Motor neuron (in vitro differentiated cells): ENCODE results near the gene PPP1R8. TPM values are rescaled to one million over a fixed set of nuclear protein-coding genes. Genes with fewer than 3 reads are reported as not detected.
"Not testable (repeated sequence)": the region's sequence is repeated elsewhere in the genome, so short reads cannot be mapped to it uniquely, and the experiment has no call there.

Experiments used
- ATAC-seq, 8 experiments: fragments of 200-7000 bp; cut with Tn5 transposase; replicated peaks in 6 of 8; 2 replicates each; pipeline ENCODE4 v1.8.0; 2021; ENCODE audit warnings: mild to moderate bottlenecking in 8 of 8, moderate library complexity in 8 of 8
- H3K27ac ChIP-seq, 2 donors: fragments of 250-450 bp; sonication (Bioruptor Pico); 2 replicates each; pipeline ENCODE4 v1.9.0; 2021; ENCODE audit warnings: antibody characterized with exemption in 2 of 2, mild to moderate bottlenecking in 2 of 2, moderate library complexity in 1 of 2
- H3K4me1 ChIP-seq, 2 donors: fragments of 250-450 bp; sonication (Bioruptor Pico); replicated peaks in 1 of 2; 2 replicates each; pipeline ENCODE4 v1.6.1; 2021; ENCODE audit warnings: antibody characterized with exemption in 2 of 2, mild to moderate bottlenecking in 2 of 2, moderate library complexity in 1 of 2
- H3K4me3 ChIP-seq, 5 donors: fragments of 250-450 bp; sonication (Bioruptor Pico); 2 replicates each; pipeline ENCODE4 v1.9.0; 2021; ENCODE audit warnings: antibody characterized with exemption in 5 of 5, mild to moderate bottlenecking in 5 of 5, moderate library complexity in 4 of 5
- WGBS, 10 experiments: fragments of 450-650 bp; shearing (Covaris generic); methylation state at CpG; one replicate each; pipeline ENCODE4 v1.0.0; 2022; 5-methylcytosine and 5-hydroxymethylcytosine counted together
- in situ Hi-C, 9 experiments: fragments of 400-800 bp; cut with MboI; loops; one replicate each; pipeline ENCODE4 v1.15.0; 2021; ENCODE audit warnings: low sequenced_read_pairs in 9 of 9, low pct_unique_long_range_greater_than_20kb in 2 of 9; ENCODE audit not compliant: unreplicated experiment in 9 of 9
- total RNA-seq, 8 experiments: library from RNA; unstranded; fragments of 300-600 nt; gene quantifications; 2 replicates each; pipeline versions ENCODE4 v1.2.3 to v1.2.4, GENCODE V29; 2022

The PPP1R8 gene
- total RNA-seq, 8 experiments from 2014 or later, result 35.5 to 86.4 (median 54.6) TPM

DNA sequence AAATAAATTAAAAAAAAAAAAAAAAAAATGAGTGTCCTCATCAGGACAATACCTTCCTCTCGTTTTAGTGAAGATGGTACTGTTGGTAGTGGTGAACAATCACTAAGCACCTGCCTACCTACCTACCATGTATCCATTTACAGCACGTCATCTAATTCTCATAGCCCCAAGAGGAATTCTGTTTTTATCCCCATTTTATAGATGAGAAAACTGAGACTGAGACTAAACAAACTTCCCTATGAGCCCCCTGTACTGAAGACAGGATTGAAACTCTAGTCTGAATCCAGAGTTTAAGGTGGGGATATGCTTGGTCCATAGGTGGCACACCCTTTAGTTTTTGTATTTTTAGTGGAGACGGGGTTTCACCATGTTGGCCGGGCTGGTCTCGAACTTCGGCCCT is 24.5 kb downstream of the PPP1R8 start:
- WGBS, 10 experiments, result 0 to 100% (median 97%) methylated on average over 1 to 5 of the region's 6 CpGs; no CpG with 5 or more reads in 2 of the 10 experiments
- in situ Hi-C loops, result loop anchor here in 1 of 9 experiments (25.0 kb wide), 1 partner anchor 107 kb away; the partner anchor contains the start of gene XKR8
- ATAC-seq, result no peak
- Histone ChIP-seq H3K4me1 (peaks cover 0 to 4% of the 10 kb centered on the region in 2 donors), H3K4me3 (no peak overlapping the region), H3K27ac (no peak overlapping the region)

DNA sequence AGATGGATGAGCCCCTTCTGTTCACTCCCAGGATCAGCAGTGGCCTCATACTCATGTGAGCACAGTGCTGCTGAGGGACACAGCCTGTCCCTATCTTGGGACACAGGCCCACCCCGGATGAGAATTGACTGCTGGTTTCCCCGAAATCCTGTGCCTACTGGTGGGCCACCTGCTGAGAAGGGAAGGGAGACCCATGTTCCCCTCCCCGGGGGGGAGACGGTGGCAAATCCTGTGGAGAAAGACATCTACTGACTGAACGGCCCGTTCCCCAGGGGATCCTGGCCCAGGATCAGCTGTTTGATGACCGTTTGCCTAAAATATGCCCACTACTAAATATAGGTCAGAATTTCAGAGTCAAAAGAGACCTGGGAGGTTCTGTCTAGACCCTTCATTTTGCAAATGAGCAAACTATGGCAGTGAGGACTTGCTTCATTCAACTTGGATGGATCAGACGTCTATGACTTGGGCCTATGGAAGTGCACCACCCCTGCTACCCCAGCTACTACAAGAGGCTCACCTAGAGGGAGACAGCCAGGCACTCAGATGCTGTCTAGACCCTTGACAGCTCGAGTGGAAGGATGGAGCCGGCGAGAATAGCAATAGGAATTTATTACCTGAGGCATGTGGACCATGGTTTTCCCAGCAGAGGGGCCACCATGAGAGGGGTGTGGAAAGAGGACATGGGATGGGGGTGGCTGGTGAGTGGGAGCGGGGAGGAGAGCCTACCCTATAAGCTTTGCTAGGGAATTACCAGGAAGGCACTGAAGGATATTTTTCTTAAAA is 26.2 kb downstream of the PPP1R8 start:
- Histone ChIP-seq H3K27ac (no peak overlapping the region), H3K4me3 (no peak overlapping the region), H3K4me1 (peaks cover 0 to 4% of the 10 kb centered on the region in 2 donors)
- 37 to 86% (median 62%) methylated on average over 2 to 5 of the region's 12 CpGs; no CpG with 5 or more reads in 4 of the 10 experiments for WGBS, 10 experiments
- in situ Hi-C loops, result loop anchor here in 1 of 9 experiments (25.0 kb wide), 1 partner anchor 106 kb away; the partner anchor contains the start of gene XKR8
- no peak for ATAC-seq

DNA sequence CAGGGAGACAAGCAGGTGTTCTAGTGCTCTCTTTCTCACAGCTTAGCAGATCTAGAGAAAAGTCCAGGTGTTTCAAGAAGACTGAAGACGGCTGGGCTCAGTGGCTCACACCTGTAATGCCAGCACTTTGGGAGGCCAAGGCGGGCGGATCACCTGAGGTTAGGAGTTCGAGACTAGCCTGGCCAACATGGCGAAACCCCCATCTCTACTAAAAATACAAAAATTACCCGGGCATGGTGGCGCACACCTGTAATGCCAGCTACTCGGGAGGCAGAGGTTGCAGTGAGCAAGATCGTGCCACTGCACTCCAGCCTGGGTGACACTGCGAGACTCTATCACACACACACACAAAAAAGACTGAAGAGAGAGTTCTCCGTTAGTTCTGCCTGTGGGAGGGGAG is 27.0 kb downstream of the PPP1R8 start:
- in situ Hi-C loops, result loop anchor here in 1 of 9 experiments (25.0 kb wide), 1 partner anchor 105 kb away; the partner anchor contains the start of gene XKR8
- H3K27ac ChIP-seq, H3K4me3 ChIP-seq, H3K4me1 ChIP-seq, ATAC-seq: not testable (repeated sequence)
- 45 to 96% (median 80%) methylated on average over 2 to 8 of the region's 11 CpGs; no CpG with 5 or more reads in 5 of the 10 experiments for WGBS, 10 experiments

DNA sequence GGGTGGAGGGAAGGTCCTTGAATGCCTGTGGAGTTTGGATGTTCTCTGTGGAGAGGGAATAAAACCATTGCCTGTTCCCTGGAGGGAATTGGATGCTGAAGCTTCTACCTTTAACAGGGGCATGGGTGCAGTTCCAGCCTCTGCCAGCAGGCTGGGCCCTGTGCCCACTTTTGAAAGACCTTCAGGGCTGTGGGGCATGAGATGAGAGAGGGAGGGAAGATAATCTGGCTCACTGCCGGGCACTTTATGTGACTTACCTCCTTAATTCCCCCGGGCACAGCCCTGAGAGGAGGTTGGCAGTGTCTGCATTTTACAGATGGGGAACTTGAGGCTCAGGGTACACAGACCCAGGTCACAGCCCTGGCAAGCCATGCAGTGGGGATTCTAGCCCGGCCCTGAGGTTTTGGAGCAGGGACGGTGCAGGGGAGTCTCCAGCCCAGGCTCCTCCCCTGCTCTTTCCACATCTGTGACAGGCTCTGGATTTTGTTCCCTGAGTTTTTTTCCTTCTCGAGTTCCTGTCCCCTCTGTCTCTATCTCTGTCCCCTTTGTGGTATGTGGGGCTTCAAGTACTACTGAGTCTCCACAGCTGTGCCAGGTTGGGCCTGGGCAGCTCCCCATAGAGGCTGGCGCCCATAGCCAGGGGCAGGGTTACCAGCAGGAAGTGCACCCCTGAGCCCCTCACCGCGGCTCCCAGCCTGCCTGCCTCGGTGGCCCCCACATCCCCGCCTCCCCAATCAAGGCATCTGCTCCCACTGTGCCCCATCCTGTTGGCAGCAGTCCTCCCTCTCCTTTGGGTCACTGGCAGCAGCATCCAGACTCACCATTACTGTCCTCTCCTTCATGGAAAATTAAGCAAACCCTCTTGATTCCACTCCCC is 27.7 kb downstream of the PPP1R8 start:
- ATAC-seq, result peak; percentile 61 to 97 (median 88)
- Histone ChIP-seq H3K4me1 (peaks cover under 1 to 4% of the 10 kb centered on the region in 2 donors), H3K27ac (no peak overlapping the region), H3K4me3 (no peak overlapping the region)
- WGBS, 10 experiments, result 40 to 86% (median 52%) methylated on average over 1 to 9 of the region's 10 CpGs; no CpG with 5 or more reads in 6 of the 10 experiments
- in situ Hi-C loops, result loop anchor here in 1 of 9 experiments (25.0 kb wide), 1 partner anchor 104 kb away; the partner anchor contains the start of gene XKR8

DNA sequence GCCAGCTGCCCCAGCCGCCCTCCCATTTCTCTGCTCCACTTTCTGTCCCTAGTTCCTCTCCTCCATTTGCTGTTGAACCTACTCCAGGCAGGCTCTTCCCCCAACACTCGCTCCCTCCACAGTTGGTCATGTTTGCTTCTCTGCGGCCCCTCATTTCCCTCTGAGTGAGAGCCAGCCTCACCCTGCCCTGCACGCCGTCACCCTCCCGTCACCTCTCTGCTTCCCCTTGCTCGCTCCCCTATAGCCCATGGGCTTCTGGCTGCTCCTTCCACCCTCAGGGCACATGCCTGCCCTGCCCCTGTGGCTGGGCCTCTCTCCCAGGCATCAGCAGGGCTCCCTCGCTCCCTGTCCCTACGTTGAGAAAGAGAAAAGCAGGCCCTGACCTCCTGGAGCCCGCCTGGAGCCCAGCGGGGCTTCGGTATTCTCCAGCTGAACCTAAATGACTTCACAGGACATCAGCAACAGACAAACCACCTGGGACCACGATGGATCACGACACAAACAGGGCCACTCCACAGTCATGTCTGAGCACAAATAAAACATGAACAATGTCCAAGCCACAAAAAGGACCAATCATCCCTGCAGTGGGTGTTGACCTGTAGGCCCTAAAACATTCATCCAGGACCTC is 28.5 kb downstream of the PPP1R8 start:
- WGBS, 10 experiments, result 61 to 89% (median 76%) methylated on average over 2 to 9 of the region's 14 CpGs; no CpG with 5 or more reads in 3 of the 10 experiments
- peak in 1 of 8 experiments; percentile 9 for ATAC-seq
- Histone ChIP-seq H3K27ac (no peak overlapping the region), H3K4me1 (peaks cover 2 to 4% of the 10 kb centered on the region in 2 donors), H3K4me3 (no peak overlapping the region)
- in situ Hi-C loops, result loop anchor here in 1 of 9 experiments (25.0 kb wide), 1 partner anchor 103 kb away; the partner anchor contains the start of gene XKR8

DNA sequence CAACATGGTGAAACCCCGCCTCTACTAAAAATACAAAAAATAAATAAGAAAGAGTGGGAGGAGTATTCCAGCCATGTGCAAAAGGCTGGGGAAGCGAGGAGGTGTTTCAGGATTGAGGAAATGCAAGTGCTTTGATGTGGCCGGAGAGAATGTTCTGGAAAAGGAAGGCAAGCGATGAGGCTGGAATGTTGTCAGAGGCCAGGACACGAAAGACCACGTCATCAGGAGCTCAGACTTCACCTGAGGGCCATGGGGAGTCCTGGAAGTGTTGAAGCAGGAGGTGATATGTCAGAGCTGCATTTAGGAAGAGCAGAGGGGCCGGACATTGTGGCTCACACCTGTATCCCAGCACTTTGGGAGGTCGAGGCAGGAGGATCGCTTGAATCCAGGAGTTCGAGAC is 30.9 kb downstream of the PPP1R8 start:
- 20 to 100% (median 88%) methylated on average over 2 to 10 of the region's 10 CpGs; no CpG with 5 or more reads in 1 of the 10 experiments for WGBS, 10 experiments
- in situ Hi-C loops, result loop anchor here in 2 of 9 experiments (10.0 to 25.0 kb wide), 2 partner anchors 101 to 113 kb away; partner anchors contain the start of gene XKR8 (in 1 of the 2)
- H3K4me3 ChIP-seq, result no peak overlapping the region
- no peak overlapping the region for H3K27ac ChIP-seq
- peaks cover 2 to 4% of the 10 kb centered on the region in 2 donors for H3K4me1 ChIP-seq
- no peak for ATAC-seq

DNA sequence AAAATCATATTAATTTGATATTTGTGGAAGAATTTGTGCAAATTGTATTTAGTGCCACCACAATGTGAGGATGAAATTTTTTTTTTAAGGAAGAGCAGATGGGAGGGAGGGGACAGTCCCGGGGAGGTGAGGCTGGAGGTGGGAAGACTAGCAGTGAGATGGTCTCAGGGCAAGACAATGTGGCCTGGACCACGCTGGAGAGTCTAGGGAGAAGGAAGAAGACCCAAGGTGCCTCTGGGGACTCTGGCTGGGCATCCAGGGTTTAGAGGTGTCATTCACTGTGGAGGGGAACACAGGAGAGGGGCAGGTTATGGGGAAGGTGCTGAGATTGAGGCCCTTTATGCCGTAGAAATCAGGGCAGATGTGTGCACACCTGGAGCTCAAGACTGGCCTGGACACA is 31.4 kb downstream of the PPP1R8 start:
- in situ Hi-C loops, result loop anchor here in 2 of 9 experiments (10.0 to 25.0 kb wide), 2 partner anchors 100 to 113 kb away; partner anchors contain the start of gene XKR8 (in 1 of the 2)
- WGBS, 10 experiments, result 69 to 100% (median 89%) methylated on average over 1 to 2 of the region's 3 CpGs; no CpG with 5 or more reads in 5 of the 10 experiments

DNA sequence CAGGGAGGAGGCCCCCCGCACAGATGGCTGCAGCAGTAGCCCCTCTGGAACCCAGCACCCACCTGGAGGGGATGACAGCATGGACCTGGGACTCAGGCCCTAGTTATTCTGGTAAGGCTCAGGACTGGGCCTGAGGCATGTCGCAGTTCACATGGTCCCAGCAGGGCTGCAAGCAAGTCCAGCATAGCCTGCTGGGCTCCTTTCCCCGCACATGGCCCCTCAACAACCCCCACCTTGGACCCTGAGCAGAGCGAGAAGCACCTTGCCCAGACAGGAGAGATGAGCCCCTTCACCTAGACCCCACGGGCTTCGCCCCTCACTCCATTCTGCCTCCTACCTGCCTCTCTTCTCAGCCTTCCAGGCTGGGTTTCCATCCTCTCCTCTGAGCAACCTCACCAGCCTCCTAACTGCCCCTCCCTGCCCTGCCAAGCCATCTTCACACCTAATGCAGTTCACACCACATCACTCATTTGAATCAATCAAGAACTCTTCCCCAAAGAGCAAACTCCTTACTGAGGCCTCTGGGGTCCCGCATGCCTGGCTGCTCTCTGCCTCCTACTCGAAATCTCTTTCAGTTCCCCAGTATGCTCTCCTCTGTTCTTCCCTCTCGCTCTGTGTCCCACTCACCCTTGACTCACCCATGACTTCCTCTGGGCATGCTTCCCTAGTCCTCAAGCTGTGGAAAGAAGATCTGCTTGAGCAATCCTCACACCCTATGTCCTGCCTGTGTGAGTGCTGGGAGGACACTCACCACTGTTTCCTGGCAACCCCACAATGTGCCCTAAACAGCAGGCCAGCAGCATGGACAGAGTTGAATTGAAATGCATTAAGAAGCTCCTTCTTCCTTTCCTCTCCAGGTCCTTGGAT is 32.3 kb downstream of the PPP1R8 start:
- in situ Hi-C loops, result loop anchor here in 2 of 9 experiments (10.0 to 25.0 kb wide), 2 partner anchors 99 to 112 kb away; partner anchors contain the start of gene XKR8 (in 1 of the 2)
- H3K4me3 ChIP-seq, result no peak overlapping the region
- H3K27ac ChIP-seq, result no peak overlapping the region
- H3K4me1 ChIP-seq, result peaks cover 2 to 4% of the 10 kb centered on the region in 2 donors
- ATAC-seq, result peak; percentile 58 to 98 (median 77)
- WGBS, 10 experiments, result 25 to 100% (median 79%) methylated on average over 1 to 8 of the region's 9 CpGs; no CpG with 5 or more reads in 1 of the 10 experiments

More for the DNA sequence above, 31.4 kb downstream of the PPP1R8 start:
- H3K4me1 ChIP-seq, result peaks cover 2 to 4% of the 10 kb centered on the region in 2 donors
- H3K27ac ChIP-seq, result no peak overlapping the region
- no peak for ATAC-seq
- no peak overlapping the region for H3K4me3 ChIP-seq

DNA sequence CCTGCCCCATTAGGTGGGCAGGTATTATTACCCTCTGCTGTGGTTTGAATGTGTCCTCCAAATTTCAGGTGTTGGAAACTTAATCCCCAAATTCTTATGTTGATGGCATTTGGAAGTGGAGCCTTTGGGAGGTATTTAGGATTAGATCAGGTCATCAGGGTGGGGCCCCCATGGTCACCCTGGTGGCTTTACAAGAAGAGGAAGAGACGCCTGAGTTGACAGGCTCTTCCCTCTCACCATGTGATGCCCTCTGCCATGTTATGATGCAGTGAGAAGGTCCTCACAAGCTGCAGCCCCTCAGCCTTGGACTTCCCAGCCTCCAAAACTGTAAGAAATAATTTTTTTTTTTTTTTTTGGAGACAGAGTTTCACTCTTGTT is 32.9 kb downstream of the PPP1R8 start:
- Histone ChIP-seq H3K4me1 (peaks cover 2 to 4% of the 10 kb centered on the region in 2 donors), H3K27ac (no peak overlapping the region), H3K4me3 (no peak overlapping the region)
- peak in 2 of 8 experiments; percentile 30 to 43 for ATAC-seq
- in situ Hi-C loops, result loop anchor here in 2 of 9 experiments (10.0 to 25.0 kb wide), 2 partner anchors 99 to 111 kb away; partner anchors contain the start of gene XKR8 (in 1 of the 2)
- 20 to 100% (median 88%) methylated on average over 1 of the region's 1 CpG; no CpG with 5 or more reads in 5 of the 10 experiments for WGBS, 10 experiments

DNA sequence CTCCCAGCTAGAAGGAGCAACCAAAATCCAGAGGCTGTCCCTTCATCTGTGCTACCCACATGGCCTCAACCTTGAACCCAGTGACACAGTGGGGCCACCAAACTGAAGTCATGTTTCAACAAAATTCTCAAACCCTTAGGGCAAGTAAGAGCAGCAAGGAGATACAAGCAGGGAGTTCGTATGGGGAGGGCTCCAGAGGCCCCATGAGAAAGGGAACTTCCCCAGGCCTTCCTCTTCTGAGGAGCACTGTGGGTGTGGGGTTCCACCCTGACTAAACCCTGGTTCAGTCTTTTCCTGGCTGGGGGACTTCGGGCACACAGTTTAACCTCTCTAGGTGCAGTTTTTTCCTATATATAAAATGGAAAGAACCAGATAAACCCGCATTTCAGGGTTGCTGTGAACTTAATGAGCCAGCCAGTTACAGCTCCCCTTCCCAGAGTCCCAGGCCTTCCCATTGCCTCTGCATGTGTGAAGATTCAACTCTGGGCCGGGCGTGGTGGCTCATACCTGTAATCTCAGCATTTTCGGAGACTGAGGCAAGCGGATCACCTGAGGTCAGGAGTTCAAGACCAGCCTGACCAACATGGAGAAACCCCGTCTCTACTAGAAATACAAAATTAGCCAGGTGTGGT is 33.8 kb downstream of the PPP1R8 start:
- in situ Hi-C loops, result loop anchor here in 2 of 9 experiments (10.0 to 25.0 kb wide), 2 partner anchors 98 to 110 kb away; partner anchors contain the start of gene XKR8 (in 1 of the 2)
- ATAC-seq, result no peak
- Histone ChIP-seq H3K4me1 (peaks cover 0 to 2% of the 10 kb centered on the region in 2 donors), H3K4me3 (no peak overlapping the region), H3K27ac (no peak overlapping the region)
- 85 to 100% (median 91%) methylated on average over 1 to 8 of the region's 8 CpGs; no CpG with 5 or more reads in 6 of the 10 experiments for WGBS, 10 experiments

DNA sequence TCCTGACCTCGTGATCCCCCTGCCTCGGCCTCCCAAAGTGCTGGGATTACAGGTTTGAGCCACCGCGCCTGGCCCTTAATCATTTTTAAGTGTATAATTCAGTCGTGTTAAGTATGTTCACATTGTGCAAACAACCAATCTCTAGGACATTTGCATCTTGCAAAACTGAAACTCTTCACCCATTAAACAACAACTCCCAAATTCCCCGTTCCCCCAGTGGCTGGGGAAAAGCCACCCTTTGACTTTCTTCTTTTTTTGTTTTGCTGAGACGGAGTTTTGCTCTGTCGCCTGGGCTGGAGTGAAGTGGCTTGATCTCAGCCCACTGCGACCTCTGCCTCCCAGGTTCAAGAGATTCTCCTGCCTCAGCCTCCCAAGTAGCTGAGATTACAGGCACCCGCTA is 35.2 kb downstream of the PPP1R8 start:
- H3K4me1 ChIP-seq, result peaks cover 0 to 2% of the 10 kb centered on the region in 2 donors
- no peak overlapping the region for H3K4me3 ChIP-seq
- 67 to 100% (median 95%) methylated on average over 3 to 9 of the region's 10 CpGs; no CpG with 5 or more reads in 3 of the 10 experiments for WGBS, 10 experiments
- no peak for ATAC-seq
- H3K27ac ChIP-seq, result no peak overlapping the region
- in situ Hi-C loops, result loop anchor here in 2 of 9 experiments (10.0 to 25.0 kb wide), 2 partner anchors 96 to 109 kb away; partner anchors contain the start of gene XKR8 (in 1 of the 2)
